SK-N-DZ (cell line): Measurements from ENCODE around the gene PNPLA7.

Source experiments
- DNase-seq: peaks from one replicate; pipeline ENCODE4 v3.0.0-alpha.2; 2015; ENCODE audit warnings: low spot score

The PNPLA7 gene

GRCh38 chr9:137496601-137497375, 53.4 kb downstream of the PNPLA7 start:
- DNase-seq, result no peak

DNA sequence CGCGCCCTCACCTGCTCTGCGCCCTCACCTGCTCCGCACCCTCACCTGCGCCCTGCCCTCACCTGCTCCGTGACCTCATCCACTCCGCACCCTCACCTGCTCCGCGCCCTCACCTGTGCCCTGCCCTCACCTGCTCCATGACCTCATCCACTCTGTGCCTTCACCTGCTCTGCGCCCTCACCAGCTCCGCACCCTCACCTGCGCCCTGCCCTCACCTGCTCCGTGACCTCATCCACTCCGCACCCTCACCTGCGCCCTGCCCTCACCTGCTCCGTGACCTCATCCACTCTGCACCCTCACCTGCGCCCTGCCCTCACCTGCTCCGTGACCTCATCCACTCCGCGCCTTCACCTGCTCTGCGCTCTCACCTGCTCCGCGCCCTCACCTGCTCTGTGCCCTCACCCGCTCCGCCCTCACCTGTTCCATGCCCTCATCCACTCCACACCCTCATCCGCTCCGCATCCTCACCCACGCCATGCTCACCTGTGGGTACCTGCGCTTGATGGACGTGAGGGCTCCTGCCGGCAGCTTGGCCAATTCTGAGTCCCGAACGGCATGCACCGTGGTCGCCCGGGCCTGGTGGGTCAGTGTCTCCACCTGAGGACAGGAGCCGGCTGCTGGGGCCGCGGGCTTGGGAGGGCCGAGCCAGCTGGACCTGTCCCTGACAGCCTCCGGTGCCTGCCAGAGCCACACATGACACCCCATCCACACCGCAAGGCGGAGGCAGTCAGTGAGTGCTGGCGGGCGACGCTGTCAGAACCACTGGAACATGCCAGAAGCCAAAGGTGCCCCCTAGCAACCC, 55.5 kb downstream of the PNPLA7 start:
- DNase-seq, result no peak

DNA sequence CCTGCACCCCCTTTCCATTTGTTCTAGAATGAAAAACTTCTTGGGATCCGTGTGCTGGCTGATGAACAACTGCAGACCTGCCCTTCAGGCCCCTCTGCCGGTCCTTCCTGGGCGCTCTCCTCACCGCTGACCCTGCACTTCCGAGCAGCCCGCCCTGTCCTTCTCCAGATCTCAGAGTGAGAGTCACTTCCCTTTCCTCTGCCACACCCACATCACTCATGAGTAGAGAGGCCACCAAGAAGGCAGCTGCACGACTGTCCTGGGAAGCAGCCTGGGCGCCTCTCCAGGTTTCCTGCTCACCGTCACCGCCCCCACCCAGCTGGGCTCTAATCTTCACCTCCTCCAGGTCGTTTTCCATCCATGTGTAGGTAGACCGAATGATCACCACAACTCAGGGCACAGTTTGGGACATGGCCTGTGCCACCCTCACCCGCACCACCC, 56.1 kb downstream of the PNPLA7 start:
- DNase-seq, result no peak

- no peak for DNase-seq
Observed at GRCh38 chr9:137493364-137494103, 56.7 kb downstream of the PNPLA7 start.

- no peak for DNase-seq
Observed at GRCh38 chr9:137492464-137493363, 57.5 kb downstream of the PNPLA7 start.

DNA sequence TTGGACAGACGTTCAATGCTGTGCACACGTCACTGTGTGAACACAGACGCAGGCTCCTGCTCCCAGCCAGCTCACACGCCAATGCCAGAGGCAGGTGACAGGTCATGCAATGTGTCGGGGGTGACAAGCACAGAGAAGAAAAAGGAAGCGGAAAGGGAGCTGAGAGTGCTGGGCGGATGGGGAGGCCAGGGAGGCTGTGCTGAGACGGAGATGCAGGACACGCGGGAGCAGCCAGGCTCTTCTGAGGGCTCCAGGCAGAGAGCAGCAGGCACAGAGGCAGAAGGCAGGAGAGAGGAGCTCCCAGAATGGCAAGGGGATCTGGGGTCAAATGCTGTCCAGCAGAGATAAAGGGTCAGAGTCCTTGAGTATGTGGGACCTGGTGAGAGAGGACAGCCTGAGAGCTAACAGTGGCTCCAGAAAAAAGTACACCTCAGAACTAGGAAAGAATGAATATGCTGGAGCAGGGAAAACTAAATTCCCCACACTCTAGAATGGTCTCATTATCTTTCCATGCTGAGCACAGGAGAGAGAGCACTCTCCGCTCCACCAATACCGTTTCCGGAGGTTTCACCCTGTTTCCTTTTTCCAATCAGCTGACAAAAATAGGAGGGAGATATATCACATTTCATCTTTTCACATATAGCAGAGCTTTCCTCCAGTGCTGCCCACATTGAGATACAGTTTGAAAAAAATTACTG, 58.3 kb downstream of the PNPLA7 start:
- DNase-seq, result no peak

- DNase-seq, result no peak
Observed at GRCh38 chr9:137490532-137491186, 59.5 kb downstream of the PNPLA7 start.

DNA sequence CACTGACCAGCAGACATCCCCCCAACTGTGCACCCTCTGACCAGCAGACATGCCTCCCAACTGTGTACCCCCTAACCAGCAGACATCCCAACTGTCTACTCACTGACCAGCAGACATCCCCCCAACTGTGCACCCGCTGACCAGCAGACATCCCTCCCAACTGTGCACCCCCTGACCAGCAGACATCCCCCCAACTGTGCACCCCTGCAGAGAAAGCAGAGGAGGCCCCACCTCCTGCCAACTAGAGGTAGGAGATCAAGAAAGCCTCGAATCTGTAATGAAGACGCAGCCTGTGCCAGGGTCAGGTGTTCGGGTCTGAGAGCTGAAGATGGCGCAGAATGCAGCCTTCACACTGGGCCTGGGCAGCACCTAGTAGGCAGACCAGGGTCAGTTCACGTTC, 61.3 kb downstream of the PNPLA7 start:
- no peak for DNase-seq

DNA sequence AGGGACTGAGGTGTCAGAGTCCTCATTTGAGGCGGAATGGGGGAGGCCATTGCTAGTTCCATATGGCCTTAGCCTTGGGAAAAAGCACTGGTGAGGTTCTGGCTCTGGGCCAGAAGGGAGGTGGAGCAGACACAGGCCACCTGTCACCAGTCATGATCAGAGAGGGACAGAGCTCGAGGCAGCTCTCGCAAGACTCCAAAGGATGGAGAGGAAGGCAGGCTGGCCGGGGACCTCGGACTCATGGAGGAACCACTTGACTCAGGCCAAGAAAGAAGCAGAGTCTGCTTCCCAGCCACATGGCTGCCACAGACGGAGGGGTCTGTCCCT, 61.9 kb downstream of the PNPLA7 start:
- DNase-seq, result peak; percentile 61

DNA sequence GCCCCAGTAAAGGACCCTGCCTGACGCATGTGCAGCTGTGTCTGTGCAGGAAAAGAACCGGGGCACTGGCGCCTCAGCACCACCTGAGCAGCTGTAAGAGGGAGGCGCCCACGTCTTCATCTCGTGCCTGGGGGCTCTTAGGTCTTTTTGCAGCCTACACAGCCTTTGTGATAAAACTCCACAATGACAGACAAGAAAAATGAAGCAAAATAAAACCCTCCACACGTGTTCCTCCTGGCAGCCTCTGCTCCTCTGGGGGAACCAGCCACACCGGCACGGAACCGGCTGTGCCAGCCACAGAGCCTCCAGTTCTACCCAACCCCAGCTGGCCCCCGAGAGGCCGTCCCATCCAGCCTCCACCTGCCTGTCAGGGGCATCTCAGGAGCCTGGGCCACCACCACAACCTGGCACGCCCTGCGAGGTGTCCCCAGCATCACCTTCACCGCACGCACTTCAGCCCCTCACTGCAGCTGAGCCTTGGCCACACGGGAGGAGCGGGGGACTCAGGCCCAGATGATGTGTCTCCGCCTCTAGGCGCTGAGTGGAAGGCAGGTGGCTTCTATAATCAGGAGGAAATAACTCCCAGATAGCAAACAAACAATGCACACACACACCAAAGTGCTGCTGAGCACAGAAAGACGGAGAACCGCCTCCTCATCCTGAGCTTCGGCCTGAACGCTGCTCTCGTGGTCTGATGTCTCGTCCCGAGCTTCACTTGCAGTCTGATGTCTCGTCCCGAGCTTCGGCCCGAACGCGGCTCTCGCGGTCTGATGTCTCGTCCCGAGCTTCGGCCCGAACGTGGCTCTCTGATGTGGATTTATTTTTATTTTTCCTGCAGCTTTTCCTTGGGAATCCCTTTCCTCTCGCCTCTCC, 62.5 kb downstream of the PNPLA7 start:
- no peak for DNase-seq

- DNase-seq, result no peak
Observed at GRCh38 chr9:137486545-137487453, 63.4 kb downstream of the PNPLA7 start.

DNA sequence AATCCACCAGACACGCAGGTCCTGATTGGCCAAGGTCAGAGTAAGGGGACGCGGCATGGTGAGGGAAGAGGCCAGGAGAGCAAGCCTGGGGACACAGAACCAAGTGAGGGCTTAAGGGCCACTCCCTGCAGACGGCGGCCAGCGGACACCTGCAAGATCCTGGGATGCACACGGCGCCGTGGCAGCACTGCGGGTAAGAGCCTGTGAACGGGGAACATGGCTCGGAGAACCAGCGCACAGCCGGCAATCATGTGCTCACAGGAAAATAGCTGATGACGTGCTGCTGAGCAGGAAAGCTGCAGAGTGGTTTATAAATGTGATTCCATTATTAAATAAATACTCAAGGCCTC, 64.1 kb downstream of the PNPLA7 start:
- DNase-seq, result no peak

GRCh38 chr9:137485343-137486140, 64.7 kb downstream of the PNPLA7 start:
- DNase-seq, result no peak

DNA sequence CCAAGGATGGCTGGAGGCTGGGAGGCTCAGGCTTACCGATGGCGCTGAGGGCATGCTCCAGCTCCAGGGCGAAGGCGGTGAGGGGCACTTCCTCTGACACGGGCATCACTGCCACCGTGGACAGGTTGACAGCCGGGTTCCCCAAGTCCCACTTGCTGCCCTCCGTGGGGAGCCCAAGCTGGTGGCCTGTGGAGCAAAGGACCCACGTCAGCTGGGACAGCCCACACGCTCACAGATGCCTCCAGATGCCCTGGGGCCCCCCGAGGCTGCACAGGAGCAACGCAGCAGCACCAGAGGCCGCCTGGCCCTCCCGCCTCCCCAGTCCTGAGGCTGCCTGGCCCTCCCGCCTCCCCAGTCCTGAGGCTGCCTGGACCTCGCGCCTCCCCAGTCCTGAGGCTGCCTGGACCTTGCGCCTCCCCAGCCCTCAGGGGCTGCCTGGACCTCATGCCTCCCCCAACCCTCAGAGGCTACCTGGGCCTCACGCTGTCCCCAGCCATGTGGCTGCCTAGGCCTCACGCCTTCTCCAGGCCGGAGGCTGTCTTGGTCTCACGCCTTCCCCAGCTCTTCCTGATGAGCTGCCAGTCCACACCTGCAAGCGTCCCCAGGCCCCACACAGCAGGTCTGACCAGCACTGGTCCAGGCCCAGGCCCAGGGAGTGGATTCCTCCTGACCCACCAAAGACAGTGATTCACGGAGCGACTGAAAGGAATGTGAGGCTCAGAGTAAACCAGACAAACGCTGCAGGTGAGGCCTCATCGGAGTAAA, 65.5 kb downstream of the PNPLA7 start:
- no peak for DNase-seq

DNA sequence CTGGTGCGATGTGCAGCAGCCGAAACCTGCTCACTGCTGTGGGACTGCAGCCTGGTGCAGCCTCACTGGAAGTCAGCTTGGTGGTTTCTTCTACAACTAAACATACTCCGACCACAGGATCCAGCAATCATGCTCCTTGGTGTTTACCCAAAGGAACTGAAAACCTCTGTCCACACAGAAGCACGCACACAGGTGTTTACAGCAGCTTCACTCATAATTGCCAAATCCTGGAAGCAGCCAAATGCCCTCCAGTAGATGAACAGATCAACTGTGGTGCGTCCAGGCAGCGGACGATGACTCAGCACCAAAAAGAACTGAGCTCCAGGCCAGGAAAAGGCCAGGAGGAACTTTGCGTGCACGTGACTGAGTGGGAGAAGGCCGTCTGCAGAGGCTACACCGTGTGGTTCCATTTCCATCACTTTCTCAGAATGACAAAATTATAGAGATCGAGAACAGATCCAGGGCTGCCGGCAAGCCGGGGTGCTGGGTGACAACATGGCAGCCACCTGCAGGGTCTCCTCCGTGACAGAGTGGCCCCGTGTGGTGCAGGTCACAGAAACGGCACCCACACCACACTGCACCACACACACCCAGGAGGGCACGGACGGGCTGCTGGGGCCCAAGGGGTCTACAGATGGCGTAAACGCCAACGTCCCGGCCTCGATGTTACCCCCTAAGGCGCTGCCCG, 68.0 kb downstream of the PNPLA7 start:
- DNase-seq, result no peak
